Gastroesophageal sphincter (tissue), 3 donors: ENCODE data around the gene FOCAD.

ENCODE experiments used
- POLR2A ChIP-seq, 2 donors: fragments of 450-650 bp; IDR thresholded peaks; one replicate each; pipeline ENCODE4 v1.6.1; 2017; ENCODE audit warnings: antibody characterized with exemption in 2 of 2, mild to moderate bottlenecking in 2 of 2, moderate library complexity in 1 of 2
- POLR2AphosphoS5 ChIP-seq: sonication (generic); formaldehyde crosslinking; IDR thresholded peaks from one replicate; pipeline ENCODE4 v1.6.1; 2017; ENCODE audit warnings: antibody characterized with exemption
- TF ChIP-seq, protein P1 (sequence below), 4 experiments: fragments of 200-600 bp in 2 of 4; fragments of 450-650 bp in 2 of 4; sonication (generic) in 1 of 4; IDR thresholded peaks; one replicate each; pipeline ENCODE4 v1.5.1; 2017 to 2019; ENCODE audit warnings: antibody characterized with exemption in 4 of 4, mild to moderate bottlenecking in 2 of 4, moderate library complexity in 2 of 4

DNA sequence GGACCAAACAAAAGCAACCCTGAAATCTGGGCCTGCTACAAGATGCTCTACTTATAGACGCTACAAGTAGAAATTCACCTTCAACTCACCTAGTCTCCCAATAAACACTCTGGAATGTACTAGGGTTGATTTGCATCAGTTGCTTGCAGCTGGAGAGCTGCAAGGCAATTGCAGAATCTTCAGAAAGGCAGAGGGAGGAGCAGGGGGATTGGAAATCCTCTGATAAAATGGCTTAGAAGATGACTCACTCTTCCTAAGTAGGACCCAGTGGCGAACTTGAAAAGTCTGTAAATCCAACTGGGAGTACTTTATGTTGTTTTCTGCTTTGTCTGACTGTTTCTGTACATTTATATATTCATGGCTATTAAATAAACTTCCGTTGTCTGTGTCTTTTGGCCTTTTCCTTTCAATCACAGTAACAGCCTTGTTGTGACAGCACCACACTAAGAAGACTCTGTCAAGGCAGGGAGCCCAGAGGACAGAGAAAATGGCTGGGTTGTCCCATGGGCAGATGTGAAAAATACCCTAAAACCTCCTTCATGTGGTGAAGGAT, 47.1 kb upstream of the FOCAD start:
- TF ChIP-seq, protein P1, sequence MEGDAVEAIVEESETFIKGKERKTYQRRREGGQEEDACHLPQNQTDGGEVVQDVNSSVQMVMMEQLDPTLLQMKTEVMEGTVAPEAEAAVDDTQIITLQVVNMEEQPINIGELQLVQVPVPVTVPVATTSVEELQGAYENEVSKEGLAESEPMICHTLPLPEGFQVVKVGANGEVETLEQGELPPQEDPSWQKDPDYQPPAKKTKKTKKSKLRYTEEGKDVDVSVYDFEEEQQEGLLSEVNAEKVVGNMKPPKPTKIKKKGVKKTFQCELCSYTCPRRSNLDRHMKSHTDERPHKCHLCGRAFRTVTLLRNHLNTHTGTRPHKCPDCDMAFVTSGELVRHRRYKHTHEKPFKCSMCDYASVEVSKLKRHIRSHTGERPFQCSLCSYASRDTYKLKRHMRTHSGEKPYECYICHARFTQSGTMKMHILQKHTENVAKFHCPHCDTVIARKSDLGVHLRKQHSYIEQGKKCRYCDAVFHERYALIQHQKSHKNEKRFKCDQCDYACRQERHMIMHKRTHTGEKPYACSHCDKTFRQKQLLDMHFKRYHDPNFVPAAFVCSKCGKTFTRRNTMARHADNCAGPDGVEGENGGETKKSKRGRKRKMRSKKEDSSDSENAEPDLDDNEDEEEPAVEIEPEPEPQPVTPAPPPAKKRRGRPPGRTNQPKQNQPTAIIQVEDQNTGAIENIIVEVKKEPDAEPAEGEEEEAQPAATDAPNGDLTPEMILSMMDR (IDR thresholded peaks at IDR 0.05) = no peak
- TF ChIP-seq POLR2A (IDR thresholded peaks at IDR 0.05) = no peak
- no peak for TF ChIP-seq POLR2AphosphoS5
